GM21367 (cell line): ENCODE results near the gene HMCN2.
"Not testable (repeated sequence)": the region's sequence is repeated elsewhere in the genome, so short reads cannot be mapped to it uniquely, and the experiment has no call there.

Experiments
- ATAC-seq: cut with Tn5 transposase; IDR thresholded peaks from one replicate; pipeline ENCODE4 v1.9.1; 2021; ENCODE audit not compliant: unreplicated experiment

Gene HMCN2

GRCh38 chr9:130262771-130263170 lies 2.8 kb upstream of the HMCN2 start:
- ATAC-seq: no peak

GRCh38 chr9:130263601-130264413 lies 1.8 kb upstream of the HMCN2 start:
- ATAC-seq: no peak

DNA sequence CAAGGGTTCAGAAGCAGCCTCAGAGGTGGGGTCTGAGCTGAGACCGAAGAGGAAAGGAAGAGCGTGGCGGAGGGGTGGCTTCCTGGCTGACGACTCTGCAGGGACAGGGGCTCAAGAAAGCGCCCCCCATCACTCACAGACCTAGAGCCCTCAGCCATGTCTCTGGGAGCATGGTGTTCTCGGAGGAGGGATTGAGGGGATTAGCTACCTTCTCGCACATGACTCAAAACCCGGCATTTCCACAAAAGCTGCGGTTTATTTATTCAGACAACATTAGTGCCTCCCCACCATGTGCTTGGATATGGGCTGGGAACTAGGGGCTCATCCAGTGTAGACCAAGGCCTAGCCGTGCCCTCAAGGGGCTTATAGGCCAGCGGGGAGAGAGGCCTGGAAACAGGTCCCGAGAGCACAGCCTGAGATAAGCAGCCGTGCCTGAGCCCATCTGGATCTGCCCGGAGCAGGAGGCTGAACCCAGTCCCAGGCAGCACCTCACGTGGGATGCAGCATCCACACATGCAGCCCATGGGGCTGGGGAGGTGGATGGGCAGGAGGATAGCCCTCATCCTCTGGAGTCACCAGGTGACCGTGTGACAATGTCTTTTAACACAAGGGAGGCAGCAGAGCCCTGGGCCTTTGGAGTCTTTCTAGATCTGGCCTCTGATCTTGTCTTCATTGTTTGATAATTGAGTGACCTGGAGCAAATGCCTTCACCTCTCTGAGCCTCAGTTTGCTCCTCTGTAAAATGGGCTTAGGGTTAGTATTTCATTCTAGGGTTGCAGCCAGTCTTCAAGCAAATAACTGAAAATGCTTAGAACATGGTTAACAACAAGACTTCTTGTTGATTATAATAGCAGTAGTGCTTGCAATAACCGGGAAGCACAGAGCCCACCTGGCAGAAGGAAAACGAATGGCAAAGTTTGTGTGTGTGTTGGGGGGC lies 878 bp upstream of the HMCN2 start:
- ATAC-seq: no peak

DNA sequence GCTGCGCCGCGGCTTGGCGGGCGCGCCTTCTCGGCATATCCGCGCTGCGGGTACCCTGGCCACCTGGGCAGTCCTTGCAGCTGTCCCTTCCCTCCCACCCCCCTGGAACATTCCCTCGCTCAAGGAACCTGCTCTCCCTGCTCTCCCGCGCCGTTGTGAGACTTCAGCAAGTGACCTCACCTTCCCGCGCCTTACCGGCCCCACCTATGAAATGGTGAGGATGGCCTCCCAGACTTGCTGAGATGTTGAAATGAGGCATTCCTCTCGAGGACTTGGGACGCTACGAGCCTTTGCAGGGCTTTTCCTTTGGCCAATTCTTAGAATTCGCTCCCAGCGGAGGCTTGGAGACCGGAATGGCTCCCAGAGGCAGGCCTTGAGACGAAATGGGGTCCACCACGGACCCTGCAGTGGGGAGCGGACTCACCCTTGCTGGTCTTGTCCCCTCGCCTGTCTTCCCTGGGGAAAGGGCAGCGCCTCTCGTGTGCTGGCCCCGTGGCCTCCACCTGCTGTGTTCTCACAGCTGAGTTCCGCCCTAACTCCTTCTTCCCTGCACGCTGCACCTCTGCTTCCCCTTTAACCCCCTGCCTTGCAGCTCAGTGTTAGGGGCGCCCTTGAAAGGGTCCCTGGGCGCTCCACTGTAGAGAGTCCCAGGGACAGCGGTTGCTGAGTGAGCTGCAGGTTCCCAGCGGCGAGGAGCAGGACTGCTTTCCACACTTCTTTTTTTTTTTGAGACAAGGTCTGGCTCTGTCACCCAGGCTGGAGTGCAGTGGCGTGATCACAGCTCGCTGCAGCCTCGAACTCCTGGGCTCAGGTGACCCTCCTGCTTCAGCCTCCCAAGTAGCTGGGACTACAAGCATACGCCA lies 907 bp downstream of the HMCN2 start:
- ATAC-seq: no peak

DNA sequence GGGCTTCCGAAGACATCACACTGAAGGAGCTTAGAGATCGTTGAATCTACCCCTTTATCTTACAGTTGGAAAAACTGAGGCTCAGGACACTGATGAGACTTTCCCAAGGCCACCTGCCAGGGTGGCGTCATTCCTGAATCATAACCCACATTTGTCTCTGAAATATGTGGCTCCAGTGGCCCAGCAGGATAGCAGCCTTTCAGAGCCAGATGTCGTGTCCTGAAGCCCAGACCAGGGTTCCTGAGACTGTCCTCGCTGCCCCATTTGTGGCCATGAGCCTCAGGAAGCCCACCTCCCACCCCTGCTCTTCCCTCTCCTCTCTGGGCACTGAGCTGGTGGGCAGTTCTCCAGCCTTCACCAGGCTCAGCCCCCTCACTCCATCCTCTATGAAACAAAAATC lies 2.4 kb downstream of the HMCN2 start:
- no peak for ATAC-seq

DNA sequence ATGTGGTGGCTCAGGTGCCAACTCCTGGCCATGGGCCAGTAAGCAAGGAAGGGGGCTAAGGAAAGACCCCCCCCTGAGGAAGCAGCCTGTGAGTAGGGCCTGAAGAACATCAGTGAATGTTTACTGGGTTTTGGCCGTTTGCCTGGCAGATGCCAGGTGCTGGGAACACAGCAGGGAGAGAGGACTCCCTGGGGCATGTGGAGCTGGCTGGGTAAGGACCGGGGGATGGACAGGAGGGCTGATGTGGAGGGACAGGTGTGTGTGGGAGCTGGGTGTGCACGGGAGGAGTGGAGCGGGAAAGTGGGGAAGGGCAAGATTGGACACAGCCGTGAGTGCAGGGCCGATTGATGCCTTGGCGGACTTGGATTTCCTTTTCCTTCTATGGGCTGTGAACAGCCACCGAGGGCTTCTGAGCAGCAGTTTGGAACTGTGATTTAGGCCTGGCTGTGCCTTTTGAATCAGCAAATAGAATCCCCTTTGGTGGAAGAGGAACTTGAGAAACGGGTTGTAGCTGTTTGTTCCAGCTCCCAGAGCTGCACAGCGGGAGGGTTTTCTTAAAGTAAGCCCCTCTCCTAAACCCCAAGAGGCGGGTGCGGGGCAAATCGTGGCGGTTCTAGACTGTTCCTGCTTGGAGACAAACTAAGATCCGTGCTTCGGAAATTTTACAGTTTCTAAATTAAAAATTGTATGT lies 3.1 kb downstream of the HMCN2 start:
- no peak for ATAC-seq

DNA sequence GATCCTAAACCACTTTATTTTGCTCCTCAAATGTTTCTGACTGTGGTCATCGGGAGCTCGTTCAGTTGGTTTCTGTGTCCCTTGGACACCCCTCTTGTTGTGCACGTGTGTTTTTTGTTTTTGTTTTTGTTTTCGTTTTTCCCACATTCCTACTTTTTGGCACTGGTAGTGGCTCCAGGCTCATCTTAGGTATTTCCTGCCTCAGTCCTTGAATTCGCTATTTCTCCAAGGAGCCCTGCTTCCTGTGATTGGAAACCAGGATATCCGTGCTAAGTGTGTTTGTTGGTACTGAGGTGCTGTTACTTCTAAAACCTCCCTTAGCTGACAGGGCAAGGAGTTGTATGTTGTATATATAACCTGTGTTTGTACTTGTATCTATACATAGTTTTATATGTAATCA lies 5.9 kb downstream of the HMCN2 start:
- ATAC-seq: no peak

DNA sequence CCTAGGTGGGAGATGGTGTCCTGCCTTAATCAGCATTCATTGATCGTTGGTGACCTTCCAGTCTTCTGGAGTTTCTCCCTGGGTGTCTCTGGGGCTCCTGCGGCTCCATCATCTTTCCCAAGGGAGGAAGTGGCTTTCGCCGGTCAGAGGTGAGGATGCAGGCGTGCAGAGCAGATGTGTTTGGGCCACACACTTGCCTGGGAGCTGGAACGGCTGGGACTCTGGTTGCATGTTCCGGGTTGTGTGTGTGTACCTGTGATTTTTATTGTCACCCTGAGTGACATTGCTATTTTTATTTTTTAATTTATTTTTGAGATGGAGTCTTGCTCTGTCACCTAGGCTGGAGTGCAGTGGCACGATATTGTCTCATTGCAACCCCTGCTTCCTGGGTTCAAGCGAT lies 9.6 kb downstream of the HMCN2 start:
- no peak for ATAC-seq

- no peak for ATAC-seq
Observed at GRCh38 chr9:130276121-130276520, 10.6 kb downstream of the HMCN2 start.

DNA sequence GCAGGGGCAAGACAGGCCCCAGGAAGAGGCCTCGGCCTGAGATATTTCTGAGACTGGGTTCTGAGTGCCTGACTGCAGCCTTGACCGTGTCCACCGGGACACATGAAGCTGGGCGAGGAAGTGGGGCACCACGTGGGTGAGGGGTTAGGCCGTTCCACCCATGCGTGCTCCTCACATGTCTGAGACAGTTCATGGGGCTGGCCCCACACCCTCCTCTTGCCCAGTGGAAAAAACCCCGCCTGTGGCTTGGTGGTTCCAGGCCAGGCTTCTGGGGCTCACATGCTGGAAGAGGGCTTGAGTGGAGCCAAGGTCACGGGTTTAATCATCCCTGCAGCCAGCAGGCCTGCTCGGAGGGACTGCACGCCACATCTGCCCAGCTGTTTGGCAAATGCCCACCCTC lies 11.4 kb downstream of the HMCN2 start:
- no peak for ATAC-seq

DNA sequence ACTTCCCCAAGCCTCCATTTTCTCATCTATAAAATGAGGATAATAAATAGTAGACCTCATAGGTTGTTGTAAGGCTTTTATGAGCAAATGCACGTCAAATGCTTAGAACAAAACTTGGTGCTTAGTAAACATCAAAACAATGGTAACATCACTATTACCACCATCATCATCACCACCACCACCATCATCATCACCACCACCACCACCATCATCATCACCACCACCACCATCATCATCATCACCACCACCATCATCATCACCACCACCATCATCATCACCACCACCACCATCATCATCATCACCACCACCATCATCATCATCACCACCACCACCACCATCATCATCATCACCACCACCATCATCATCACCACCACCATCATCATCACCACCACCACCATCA lies 12.0 kb downstream of the HMCN2 start:
- not testable (repeated sequence) for ATAC-seq

DNA sequence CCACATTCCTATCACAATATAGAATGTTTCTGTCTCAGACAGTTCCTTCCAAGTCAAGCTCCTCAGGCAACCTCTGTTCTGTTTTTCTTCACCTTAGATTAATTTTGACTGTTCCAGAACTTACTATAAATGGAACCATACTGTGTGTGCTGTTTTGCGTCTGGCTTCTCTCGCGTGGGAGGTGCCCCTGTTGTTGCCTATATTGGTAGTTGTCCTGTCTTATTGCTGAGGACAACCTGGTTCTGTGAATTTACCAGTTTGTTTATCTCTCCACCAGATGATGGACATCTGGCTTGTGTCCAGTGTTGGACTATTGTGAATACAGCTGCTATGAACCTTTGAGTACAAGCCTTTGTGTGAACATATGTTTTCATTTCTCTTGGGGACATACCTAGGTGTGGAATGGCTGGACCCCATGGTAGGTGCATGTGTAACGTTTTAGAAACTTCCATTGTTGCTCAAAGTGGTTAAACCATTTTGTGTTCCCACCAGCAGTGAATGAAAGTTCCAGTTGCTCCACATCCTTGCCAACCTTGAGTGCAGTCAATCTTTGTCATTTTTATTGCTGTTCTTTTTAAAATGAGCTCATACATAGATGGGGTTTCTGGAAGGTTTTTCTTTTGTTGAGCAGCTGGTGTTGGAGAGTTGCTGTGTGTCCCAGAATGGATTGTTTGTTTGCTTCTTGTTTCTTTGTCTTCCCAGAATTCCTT lies 18.1 kb downstream of the HMCN2 start:
- no peak for ATAC-seq

DNA sequence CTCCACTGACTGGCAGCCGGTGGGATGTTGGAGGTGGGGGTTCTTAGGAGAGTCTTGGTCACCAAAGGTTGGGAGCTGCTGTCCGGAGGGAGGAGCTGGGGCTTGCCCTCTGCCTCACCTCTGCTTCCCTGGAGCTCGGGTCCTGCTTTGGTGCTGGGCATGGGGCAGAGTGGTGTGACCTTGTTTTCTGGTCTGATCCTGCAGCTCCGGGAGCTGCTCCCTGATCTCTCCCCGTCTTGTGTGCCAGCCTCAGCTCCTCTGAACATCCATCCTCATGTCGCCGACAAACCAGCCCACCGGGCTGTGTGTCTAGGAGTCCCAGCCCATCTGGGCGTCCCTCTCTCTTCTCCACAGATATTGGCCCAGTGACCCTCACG lies 18.7 kb downstream of the HMCN2 start:
- no peak for ATAC-seq

GRCh38 chr9:130284690-130285089 lies 19.1 kb downstream of the HMCN2 start:
- ATAC-seq: no peak

GRCh38 chr9:130285271-130285670 lies 19.7 kb downstream of the HMCN2 start:
- no peak for ATAC-seq

DNA sequence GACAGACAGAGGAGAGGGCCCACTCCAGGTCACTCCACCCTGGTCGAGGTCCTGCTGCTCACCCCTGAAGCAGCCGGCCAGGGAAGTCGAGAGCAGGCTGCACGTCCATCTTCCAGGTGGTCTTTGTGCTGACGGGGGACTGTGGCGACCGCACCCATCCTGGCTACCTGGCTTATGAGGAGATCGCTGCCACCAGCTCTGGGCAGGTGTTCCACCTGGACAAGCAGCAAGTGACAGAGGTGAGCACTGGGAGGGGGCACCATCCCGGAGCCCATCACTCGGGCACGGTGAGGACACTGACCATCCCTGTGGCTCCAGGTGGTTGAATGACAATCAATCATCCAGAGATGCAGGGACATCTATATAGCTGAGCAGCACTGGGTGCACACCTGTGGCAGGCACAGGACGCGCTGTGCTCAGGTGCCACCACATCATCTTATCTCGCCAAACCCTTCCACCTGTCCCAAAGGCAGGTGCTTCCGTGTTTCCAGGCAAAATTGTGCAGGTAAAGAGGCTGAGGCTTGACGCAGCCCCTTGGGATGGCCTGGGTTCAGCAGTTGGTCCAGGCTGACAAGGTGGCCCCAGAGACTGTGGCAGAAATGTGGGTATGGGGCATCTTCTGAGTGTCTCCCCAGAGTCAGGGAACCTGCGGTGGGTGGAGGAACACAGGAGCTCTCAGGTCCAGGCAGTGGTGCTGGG lies 20.7 kb downstream of the HMCN2 start:
- no peak for ATAC-seq

DNA sequence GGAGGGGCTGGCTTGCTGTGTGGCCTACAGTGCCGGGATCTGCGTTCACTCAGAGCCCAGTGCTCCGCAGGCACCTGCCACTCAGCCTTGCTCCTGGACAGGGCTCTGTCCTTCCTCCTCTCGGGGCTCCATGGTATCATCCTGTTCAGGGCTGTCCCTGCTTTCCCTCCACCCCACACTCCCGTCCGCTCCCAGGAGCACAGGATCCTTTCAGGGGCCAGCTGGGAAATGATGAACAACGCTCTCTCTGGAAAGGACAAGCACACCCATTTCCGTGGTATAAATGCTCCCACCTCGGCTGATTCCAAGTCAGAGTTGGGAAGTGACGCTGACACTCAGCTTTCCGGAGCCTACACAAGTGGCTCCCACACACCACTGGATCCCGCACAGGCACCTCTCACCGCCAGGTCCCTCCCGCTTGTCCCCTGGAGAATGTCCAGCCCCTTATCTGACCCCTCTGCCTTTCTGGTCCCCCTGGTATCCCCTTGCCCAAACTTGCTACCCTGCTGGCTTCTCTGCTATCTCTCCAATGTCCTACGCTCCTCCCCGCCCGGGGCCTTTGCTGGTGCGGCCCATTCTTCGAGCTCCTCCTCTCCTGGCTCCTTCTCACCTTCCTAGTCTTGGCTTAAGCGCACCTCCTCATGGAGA lies 21.3 kb downstream of the HMCN2 start:
- ATAC-seq: no peak

- no peak for ATAC-seq
Observed at GRCh38 chr9:130287736-130288135, 22.2 kb downstream of the HMCN2 start.

- no peak for ATAC-seq
Observed at GRCh38 chr9:130288393-130288792, 22.8 kb downstream of the HMCN2 start.
